ENCODE measurements around the gene GRID2. TPM values are rescaled to one million over a fixed set of nuclear protein-coding genes. Genes with fewer than 3 reads are reported as not detected.
"Not testable (repeated sequence)": the region's sequence is repeated elsewhere in the genome, so short reads cannot be mapped to it uniquely, and the experiment has no call there.

The GRID2 gene
- total RNA-seq, 6 experiments from 2014 or later: not detected

DNA sequence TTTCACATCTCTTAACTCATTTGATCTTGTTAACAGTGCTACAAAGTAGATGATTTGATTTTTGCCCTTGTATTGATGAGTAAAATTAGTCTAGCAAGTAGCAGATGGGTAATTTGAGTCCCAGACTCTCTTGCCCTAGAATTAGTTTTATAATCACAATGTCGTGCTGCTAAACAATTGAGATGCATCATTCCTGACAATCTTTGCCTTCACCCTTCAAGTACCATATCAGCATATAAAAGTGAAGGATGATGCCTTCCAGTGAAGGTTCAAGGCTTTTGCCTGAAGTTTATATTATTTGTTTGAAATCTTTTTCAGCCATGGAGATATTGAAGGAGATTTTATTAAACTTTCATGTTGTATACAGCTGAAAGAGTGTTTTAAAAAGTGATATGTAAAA, 141.4 kb downstream of the GRID2 start:
- H3K9me3 Mint-ChIP-seq: peaks cover 36% of the 10 kb centered on the region
- H3K27me3 Mint-ChIP-seq (ENCODE audit: insufficient read depth): no peaks in the 10 kb centered on the region
- no peak overlapping the region for H3K27ac Mint-ChIP-seq
- DNase-seq: no peak
- TF ChIP-seq, protein P1, sequence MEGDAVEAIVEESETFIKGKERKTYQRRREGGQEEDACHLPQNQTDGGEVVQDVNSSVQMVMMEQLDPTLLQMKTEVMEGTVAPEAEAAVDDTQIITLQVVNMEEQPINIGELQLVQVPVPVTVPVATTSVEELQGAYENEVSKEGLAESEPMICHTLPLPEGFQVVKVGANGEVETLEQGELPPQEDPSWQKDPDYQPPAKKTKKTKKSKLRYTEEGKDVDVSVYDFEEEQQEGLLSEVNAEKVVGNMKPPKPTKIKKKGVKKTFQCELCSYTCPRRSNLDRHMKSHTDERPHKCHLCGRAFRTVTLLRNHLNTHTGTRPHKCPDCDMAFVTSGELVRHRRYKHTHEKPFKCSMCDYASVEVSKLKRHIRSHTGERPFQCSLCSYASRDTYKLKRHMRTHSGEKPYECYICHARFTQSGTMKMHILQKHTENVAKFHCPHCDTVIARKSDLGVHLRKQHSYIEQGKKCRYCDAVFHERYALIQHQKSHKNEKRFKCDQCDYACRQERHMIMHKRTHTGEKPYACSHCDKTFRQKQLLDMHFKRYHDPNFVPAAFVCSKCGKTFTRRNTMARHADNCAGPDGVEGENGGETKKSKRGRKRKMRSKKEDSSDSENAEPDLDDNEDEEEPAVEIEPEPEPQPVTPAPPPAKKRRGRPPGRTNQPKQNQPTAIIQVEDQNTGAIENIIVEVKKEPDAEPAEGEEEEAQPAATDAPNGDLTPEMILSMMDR (IDR thresholded peaks at IDR 0.05): no peak
- no peak overlapping the region for H3K4me3 Mint-ChIP-seq
- H3K4me1 Mint-ChIP-seq (ENCODE audit: low read depth): no peaks in the 10 kb centered on the region
- no peaks in the 10 kb centered on the region for H3K36me3 Mint-ChIP-seq (ENCODE audit: low read depth)

DNA sequence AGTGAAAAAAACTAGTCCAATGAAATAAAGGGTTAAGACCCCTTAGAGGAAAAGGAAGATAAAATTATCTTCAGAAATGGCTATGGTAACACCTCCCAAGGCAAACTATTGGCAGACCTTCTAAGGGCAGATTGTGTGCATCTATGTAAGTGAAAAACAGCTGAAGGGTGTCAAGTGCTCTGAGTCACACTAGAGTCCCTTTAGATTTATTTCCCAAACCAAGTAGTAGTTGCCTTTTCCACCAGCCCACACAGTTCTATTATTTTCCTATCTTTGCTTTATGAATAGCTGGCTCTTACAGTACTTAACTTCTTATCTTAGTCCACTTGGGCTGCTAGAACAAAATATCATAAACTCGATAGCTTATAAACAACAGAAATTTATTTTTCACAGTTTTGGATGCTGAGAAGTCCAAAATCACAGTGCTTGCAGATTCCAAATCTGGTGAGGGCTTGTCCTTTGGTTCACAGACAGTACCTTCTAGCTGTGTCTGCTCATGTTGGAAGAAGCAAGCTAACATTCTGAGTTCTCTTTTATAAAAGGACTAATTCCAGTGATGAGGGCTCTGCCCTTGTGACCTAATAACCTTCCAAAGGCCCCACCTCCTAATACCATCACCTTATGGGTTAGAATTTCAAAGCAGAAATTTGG, 143.6 kb downstream of the GRID2 start:
- Mint-ChIP-seq H3K27ac (no peak overlapping the region), H3K9me3 (peaks cover 25% of the 10 kb centered on the region), H3K4me3 (no peak overlapping the region), H3K4me1 (ENCODE audit: low read depth) (no peaks in the 10 kb centered on the region), H3K36me3 (ENCODE audit: low read depth) (no peaks in the 10 kb centered on the region), H3K27me3 (ENCODE audit: insufficient read depth) (no peaks in the 10 kb centered on the region)
- no peak for DNase-seq
- TF ChIP-seq, protein P1 (IDR thresholded peaks at IDR 0.05): no peak

DNA sequence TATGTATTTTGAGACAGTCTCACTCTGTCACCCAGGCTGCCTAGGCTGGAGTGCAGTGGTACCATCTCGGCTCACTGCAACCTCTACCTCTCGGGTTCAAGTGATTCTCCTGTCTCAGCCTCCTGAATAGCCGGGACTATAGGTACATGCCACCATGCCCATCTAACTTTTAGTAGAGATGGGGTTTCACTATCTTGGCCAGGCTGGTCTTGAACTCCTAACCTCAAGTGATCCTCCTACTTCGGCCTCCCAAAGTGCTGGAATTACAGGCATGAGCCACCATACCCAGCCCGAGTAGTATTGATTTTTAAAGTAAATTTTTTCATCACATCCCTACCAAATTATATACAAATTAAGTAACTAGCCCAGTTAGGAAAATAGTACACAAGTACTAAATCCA, 144.4 kb downstream of the GRID2 start:
- peaks cover 23% of the 10 kb centered on the region for H3K9me3 Mint-ChIP-seq
- H3K27me3 Mint-ChIP-seq (ENCODE audit: insufficient read depth); H3K36me3 Mint-ChIP-seq (ENCODE audit: low read depth); DNase-seq; H3K4me1 Mint-ChIP-seq (ENCODE audit: low read depth); H3K4me3 Mint-ChIP-seq; H3K27ac Mint-ChIP-seq: not testable (repeated sequence)

DNA sequence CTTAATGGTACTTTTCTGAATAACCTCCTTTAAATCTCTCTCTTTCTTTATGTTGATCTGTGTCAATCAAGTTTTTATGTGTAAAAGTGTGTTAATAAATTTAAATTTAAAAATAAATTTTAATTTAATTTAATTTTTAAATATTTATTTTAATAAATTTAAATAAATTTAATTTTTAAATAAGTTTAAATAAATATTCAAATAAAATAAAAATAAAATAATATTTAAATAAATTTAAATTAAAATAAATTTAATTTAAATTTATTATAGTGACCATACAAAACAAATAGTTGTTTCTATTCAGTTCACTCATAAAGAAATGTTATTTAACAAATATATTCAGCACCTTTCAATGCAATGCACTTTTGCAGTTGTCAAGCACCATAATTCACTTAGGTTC, 146.9 kb downstream of the GRID2 start:
- no peak for DNase-seq
- no peak overlapping the region for H3K4me3 Mint-ChIP-seq
- no peaks in the 10 kb centered on the region for H3K27me3 Mint-ChIP-seq (ENCODE audit: insufficient read depth)
- H3K9me3 Mint-ChIP-seq: peaks cover 11% of the 10 kb centered on the region
- TF ChIP-seq, protein P1 (IDR thresholded peaks at IDR 0.05): no peak
- no peak overlapping the region for H3K27ac Mint-ChIP-seq
- no peaks in the 10 kb centered on the region for H3K36me3 Mint-ChIP-seq (ENCODE audit: low read depth)
- no peaks in the 10 kb centered on the region for H3K4me1 Mint-ChIP-seq (ENCODE audit: low read depth)

DNA sequence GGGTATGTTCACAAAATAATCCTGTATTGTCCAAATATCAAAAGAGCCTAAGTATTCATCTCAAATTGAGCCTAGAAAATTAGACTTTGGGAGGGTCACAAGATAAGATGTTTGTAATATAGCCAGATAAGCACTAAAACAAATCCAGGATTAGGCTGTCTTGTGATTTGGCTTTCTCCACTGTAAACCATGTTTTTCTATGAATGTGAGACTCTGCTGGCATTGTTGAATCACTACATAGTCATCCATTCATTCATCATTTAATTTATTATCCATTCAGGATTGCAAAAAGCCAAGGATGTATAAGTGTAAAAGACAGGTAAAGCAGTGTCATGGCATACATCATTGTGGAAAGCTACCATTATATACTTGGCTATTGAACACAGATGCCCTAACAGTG, 148.0 kb downstream of the GRID2 start:
- no peak for DNase-seq
- Mint-ChIP-seq H3K9me3 (peaks cover 6% of the 10 kb centered on the region), H3K27me3 (ENCODE audit: insufficient read depth) (no peaks in the 10 kb centered on the region), H3K27ac (no peak overlapping the region), H3K4me1 (ENCODE audit: low read depth) (no peaks in the 10 kb centered on the region), H3K36me3 (ENCODE audit: low read depth) (no peaks in the 10 kb centered on the region), H3K4me3 (no peak overlapping the region)
- TF ChIP-seq, protein P1 (IDR thresholded peaks at IDR 0.05): no peak

DNA sequence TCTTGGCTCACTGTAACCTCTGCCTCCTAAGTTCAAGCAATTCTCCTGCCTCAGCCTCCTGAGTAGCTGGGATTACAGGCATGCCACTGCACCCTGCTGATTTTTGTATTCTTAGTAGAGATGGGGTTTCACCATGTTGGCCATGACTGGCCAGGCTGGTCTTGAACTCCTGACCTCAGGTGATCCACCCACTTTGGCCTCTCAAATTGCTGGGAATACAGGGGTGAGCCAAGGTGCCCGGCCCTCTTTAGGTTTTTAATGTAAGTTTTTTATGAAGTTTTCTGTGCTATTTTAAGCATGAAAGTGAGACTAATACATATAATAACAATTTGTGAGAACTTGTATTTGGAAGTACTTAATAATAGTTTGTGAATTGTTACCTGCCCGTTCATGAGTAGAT, 148.6 kb downstream of the GRID2 start:
- DNase-seq; H3K4me1 Mint-ChIP-seq (ENCODE audit: low read depth); H3K4me3 Mint-ChIP-seq; H3K27me3 Mint-ChIP-seq (ENCODE audit: insufficient read depth); H3K27ac Mint-ChIP-seq; H3K36me3 Mint-ChIP-seq (ENCODE audit: low read depth); H3K9me3 Mint-ChIP-seq: not testable (repeated sequence)
